Posterior cingulate gyrus (tissue), 11 donors: Measurements from ENCODE around the gene NFIX.

Experiments used
- DNase-seq, 10 donors: peaks; one replicate each; pipeline versions ENCODE4 v3.0.0 to v3.0.0-alpha.2; 2020 to 2021; ENCODE audit warnings: mixed read lengths in 3 of 10
- intact Hi-C: fragments of 100-400 bp; cut with DNase I; formaldehyde crosslinking; loops from one replicate; pipeline ENCODE4 v1.15.1; 2023

Gene NFIX

GRCh38 chr19:13083008-13083404 lies 87.7 kb downstream of the NFIX start:
- intact Hi-C loops = no loop called here
- no peak for DNase-seq

- peak in 4 of 10 donors; percentile 51 to 94 (median 75) for DNase-seq
- intact Hi-C loops = no loop called here
Observed at GRCh38 chr19:13083627-13084026, 88.4 kb downstream of the NFIX start.

- intact Hi-C loops = no loop called here
Observed at GRCh38 chr19:13085666-13086065, 90.4 kb downstream of the NFIX start.

GRCh38 chr19:13086341-13086740 lies 91.1 kb downstream of the NFIX start:
- intact Hi-C loops = no loop called here
- no peak for DNase-seq

More at GRCh38 chr19:13085666-13086065, 90.4 kb downstream of the NFIX start:
- no peak for DNase-seq

- DNase-seq = no peak
- intact Hi-C loops = no loop called here
Observed at GRCh38 chr19:13087295-13087694, 92.0 kb downstream of the NFIX start.

GRCh38 chr19:13087795-13088537 lies 92.7 kb downstream of the NFIX start:
- intact Hi-C loops = no loop called here
- DNase-seq = no peak

GRCh38 chr19:13089139-13089856 lies 94.0 kb downstream of the NFIX start:
- no peak for DNase-seq
- intact Hi-C loops = no loop called here

- intact Hi-C loops = loop anchor here (5.0 kb wide), 1 partner anchor 58 kb away; no protein-coding TSS in a partner anchor
- DNase-seq = no peak
Observed at GRCh38 chr19:13089857-13090507, 94.7 kb downstream of the NFIX start.

GRCh38 chr19:13090511-13091231 lies 95.4 kb downstream of the NFIX start:
- no peak for DNase-seq
- intact Hi-C loops = loop anchor here (5.0 kb wide), 1 partner anchor 58 kb away; no protein-coding TSS in a partner anchor

GRCh38 chr19:13091400-13092157 lies 96.3 kb downstream of the NFIX start:
- intact Hi-C loops = loop anchor here (5.0 kb wide), 1 partner anchor 59 kb away; no protein-coding TSS in a partner anchor
- DNase-seq = peak in 8 of 10 donors; percentile 66 to 96 (median 79)

- intact Hi-C loops = loop anchor here (5.0 kb wide), 1 partner anchor 60 kb away; no protein-coding TSS in a partner anchor
- no peak for DNase-seq
Observed at GRCh38 chr19:13092158-13092543, 96.9 kb downstream of the NFIX start.

- intact Hi-C loops = loop anchor here (1.0 to 5.0 kb wide), 2 partner anchors 60 to 114 kb away; no protein-coding TSS in a partner anchor
- DNase-seq = no peak
Observed at GRCh38 chr19:13092606-13093235, 97.4 kb downstream of the NFIX start.

- intact Hi-C loops = loop anchor here (1.0 to 5.0 kb wide), 2 partner anchors 61 to 115 kb away; no protein-coding TSS in a partner anchor
- DNase-seq = peak; percentile 76 to 98 (median 86)
Observed at GRCh38 chr19:13093407-13094105, 98.3 kb downstream of the NFIX start.

- peak in 1 of 10 donors; percentile 19 for DNase-seq
- intact Hi-C loops = loop anchor here (5.0 kb wide), 1 partner anchor 62 kb away; no protein-coding TSS in a partner anchor
Observed at GRCh38 chr19:13094106-13094504, 98.8 kb downstream of the NFIX start.

- no peak for DNase-seq
- intact Hi-C loops = loop anchor here (5.0 kb wide), 1 partner anchor 63 kb away; no protein-coding TSS in a partner anchor
Observed at GRCh38 chr19:13094771-13095392, 99.6 kb downstream of the NFIX start.

GRCh38 chr19:13095393-13095784 lies 100.1 kb downstream of the NFIX start:
- intact Hi-C loops = no loop called here

GRCh38 chr19:13095934-13096927 lies 101.0 kb downstream of the NFIX start:
- intact Hi-C loops = no loop called here
- no peak for DNase-seq

More at GRCh38 chr19:13095393-13095784, 100.1 kb downstream of the NFIX start:
- no peak for DNase-seq
